Stimulated activated CD8-positive, alpha-beta memory T cell treated with anti-CD3 and anti-CD28 coated beads, Interleukin-2, amount 100 ng/mL, for 1 hour (primary cell): ENCODE measurements around the gene MYO5C.
A peak's percentile ranks its signal among the peaks of the same experiment; 100 is the strongest.
"Not testable (repeated sequence)": the region's sequence is repeated elsewhere in the genome, so short reads cannot be mapped to it uniquely, and the experiment has no call there.

Source experiments
- DNase-seq, 2 donors: peaks; one replicate each; pipeline ENCODE4 v3.0.0-alpha.2; 2020; ENCODE audit warnings: low read depth in 2 of 2

MYO5C gene

DNA sequence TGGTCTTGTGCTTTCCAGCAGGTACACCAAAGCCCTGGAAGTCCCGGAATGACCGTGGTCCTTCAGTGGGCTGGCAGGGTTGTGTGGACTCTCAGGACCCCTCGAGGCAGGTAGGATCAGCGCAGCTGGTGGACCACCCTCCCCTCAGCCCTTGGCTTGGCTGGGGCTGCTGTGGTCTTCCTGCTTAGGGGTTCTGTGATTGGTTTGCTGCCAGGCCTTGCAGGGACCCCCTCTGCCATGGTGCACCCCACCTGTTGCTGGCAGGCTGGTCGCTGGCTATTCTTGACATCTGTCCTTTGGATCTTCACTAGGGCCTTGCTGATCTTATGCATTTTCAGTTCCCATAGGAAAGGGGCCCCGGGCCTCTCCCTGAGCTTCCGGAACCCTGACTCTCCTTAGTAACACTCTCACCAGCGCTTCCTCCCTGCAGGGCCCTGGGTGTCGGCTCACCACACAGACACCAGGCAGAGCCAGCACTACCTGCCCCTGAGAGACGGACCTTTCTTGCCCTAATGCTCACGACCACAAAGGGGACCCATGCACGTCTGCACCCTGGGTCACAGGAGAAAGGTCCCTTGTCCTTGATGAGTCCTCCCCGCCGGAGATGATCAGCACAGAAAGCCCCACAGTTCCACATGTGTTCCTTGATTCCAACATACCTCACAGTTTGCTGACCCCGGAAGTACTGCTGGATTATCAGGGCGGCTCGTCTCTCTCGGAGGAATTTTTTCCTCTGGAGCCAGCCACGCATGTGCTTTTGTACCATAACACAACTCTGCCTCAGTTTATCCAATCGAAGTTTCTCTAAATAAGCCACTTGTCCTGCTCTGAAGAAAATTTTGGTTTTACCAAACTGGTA, 51.7 kb downstream of the MYO5C start:
- DNase-seq, result no peak

DNA sequence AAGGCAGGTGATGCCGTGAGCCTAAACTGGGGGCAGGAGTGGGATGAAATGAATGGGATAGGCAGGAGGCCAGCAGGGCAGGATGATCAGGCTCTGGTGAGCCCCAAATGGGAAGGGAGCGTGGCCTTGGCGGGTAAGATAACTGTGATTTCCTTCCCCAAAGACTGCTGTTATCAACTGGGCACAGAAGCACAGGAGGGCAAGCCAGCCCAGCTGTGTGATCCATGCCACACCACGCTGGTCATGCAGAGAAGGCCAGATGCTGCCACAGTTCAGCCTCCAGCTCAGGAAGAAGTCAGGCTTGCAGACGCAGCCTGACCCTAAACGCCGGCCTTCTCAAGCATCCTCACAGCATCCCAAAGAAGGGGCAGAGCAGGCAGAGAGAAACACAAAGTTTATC, 52.3 kb downstream of the MYO5C start:
- DNase-seq, result no peak

DNA sequence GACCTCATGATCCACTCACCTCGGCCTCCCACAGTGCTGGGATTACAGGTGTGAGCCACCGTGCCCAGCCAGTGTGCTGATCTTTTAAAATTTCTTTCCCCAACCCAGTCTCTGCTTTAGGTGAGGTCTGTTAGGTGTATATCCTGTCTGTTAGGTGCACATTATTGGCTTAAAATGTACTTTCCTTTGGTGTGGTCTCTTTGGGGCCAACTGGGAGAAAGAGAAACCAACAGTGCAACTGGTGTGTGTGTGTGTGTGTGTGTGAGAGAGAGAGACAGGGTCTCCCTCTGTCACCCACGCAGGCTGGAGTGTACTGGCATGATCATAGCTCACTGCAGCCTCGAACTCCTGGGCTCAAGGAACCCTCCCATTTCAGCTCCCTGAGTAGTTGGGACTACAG, 54.1 kb downstream of the MYO5C start:
- DNase-seq, result no peak

DNA sequence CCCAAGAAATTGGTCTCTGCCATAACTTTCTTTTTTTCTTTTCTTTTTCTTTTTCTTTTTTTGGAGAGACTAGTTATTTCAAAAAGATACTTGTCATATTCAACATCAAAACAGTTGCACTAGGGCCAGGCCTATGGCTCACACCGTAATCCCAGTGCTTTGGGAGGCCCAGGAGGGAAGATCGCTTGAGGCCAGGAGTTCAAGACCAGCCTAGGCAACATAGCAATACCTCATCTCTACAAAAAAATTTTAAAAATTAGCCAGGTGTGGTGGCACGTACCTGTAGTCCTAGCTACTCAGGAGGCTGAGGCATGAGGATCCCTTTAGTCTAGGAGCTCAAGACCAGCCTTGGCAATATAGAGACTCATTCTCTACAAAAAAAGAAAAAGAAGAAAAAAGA, 55.4 kb downstream of the MYO5C start:
- no peak for DNase-seq

DNA sequence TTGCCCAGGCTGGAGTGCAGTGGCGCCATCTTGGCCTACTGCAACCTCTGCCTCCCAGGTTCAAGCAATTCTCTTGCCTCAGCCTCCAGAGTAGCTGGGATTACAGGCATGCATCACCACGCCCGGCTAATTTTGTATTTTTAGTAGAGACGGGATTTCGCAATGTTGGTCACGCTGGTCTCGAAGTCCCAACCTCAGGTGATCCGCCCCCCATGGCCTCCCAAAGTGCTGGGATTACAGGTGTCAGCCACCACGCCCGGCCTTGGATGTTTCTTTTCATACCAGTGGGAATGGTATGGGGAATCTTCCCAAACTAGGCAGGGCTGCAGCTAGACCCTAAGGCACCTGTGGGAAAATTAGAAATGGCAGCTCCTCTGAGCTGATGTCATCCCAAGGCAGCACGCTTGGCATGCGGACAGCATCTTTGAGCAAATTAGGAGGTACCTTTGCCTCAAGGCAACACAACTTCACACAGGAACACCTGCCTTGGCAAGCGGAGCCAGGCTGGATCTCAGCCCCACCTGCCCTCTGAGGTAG, 56.5 kb downstream of the MYO5C start:
- DNase-seq, result not testable (repeated sequence)

DNA sequence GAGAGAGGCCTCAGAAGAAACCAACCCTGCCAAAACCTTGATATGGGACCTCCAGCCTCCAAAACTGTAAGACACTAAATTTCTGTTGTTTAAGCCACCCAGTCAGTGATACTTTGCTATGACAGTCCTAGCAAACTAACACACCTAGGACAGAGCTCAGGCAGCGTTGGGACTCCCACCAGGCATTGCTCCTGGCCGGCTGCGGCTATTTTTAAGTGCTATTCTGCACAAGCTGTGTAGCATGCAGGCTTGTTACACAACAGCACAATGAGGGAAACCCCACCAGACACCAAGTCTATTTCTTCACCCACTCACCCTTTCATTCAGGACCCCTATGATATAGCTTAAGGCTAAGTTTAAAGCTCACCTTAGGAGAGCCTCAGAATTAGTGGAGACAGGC, 57.5 kb downstream of the MYO5C start:
- no peak for DNase-seq

DNA sequence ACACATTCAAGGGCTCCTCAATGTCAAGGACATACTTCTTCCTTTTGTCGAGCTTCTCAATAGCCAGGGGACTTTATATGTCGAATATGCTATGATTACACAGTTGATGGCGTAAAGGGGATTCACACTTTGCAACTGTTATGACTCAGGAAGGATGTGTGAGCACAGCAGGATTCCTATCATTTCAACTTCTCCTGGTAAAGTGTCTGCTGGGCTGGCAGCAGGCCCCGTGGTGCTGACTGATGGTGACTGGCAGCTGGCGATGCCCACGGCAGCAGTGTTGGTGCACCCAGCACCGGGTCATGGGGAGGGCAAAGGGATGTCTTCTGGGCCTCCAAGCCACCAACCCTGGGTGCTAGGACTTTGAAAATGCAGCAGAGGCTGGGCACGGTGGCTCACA, 59.6 kb downstream of the MYO5C start:
- DNase-seq, result no peak

GRCh38 chr15:52234596-52235541, 60.7 kb downstream of the MYO5C start:
- DNase-seq, result no peak

GRCh38 chr15:52233405-52233804, 62.2 kb downstream of the MYO5C start:
- no peak for DNase-seq

DNA sequence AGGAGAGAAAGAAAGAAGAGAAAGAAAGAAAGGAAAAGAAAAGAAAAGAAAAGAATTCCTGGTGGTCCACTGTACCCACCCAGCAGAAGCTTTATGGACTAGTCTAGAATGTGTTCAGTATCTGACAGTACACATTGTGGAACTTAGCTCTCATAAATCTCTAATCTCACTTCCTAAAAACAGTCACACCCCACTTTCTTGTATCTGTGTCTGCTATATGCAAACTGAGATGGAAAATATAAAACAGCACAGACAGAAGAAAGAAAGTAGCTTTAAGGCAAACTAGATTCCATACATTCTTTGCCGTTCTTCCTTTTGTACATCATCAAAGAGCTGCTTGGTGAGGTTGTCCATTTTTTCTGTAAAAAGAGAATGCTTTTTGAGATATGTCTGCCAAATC, 63.3 kb downstream of the MYO5C start:
- no peak for DNase-seq

DNA sequence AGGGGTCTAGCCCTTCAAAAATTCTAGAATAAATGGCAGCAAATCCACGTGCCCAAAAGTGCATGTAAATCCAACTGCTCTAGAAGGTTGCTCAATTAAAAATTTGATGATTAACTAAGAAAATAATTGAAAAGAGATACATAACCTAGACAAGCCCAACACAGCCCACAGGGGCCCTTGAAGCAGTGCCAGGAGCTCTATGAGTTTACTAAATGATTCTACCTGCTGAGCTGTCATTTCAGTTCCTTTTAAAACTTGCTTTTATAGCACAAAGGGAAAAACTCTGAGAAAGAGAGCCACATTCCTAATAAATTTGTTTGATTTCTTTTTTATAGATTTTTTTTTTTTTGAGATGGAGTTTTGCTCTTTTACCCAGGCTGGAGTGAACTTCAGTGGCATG, 65.5 kb downstream of the MYO5C start:
- DNase-seq, result no peak

DNA sequence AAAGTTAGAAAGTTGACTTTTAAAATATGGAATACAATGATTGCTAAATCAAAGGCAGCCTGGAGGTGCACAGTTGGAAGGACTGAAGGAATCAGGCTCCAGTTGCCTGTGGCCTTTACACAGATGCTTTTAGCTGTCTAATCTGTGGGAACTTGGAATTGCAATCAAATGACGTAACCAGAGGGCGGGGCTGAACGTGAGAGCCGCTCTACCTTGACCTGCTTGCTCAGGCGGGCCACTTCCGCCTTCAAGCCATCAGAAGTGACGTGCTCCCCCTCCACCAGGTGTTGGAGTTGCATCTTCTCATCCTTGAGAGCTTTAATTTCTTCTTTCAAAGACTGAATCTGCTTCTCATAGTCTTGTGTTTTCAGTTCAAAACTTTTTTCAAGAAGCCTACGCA, 66.7 kb downstream of the MYO5C start:
- no peak for DNase-seq

DNA sequence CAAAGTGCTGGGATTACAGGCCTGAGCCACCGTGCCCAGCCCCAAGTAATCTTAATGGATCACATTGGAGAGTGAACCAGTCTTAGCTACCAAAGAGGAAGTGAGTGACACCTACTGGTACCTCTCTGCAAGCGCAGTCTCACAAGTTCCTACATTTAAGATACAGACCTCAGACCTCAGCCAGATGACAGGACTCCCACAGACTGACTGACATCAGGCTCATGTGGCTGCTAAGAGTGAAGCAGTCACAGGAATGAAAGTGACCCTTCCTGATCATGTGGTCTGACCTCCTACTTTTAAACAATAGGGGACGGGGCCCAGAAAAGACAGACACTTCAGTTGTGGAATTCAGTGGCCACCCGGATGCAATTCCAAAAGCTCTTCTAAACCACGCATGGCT, 68.1 kb downstream of the MYO5C start:
- peak; percentile 31 to 33 for DNase-seq

DNA sequence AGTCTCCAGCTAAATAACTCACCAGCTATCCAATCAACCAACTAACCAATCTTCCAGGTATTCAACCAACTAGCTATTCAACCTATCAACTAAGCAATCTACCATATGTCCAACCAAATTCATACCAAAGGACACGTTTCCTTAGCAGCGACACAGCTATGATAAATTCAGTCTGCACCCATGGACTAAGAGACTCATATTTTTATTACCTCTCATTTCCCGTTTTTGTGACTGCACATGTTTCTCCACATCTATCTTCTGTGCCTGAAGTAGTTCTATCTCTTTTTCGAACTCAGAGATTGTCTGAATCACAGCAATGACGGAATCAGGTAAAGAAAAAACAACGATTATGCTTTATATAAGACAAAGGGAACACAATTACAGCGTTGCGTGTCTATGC, 70.4 kb downstream of the MYO5C start:
- no peak for DNase-seq

- DNase-seq, result no peak
Measured at GRCh38 chr15:52224211-52224610, 71.4 kb downstream of the MYO5C start.

- DNase-seq, result no peak
Measured at GRCh38 chr15:52221730-52222129, 73.9 kb downstream of the MYO5C start.

DNA sequence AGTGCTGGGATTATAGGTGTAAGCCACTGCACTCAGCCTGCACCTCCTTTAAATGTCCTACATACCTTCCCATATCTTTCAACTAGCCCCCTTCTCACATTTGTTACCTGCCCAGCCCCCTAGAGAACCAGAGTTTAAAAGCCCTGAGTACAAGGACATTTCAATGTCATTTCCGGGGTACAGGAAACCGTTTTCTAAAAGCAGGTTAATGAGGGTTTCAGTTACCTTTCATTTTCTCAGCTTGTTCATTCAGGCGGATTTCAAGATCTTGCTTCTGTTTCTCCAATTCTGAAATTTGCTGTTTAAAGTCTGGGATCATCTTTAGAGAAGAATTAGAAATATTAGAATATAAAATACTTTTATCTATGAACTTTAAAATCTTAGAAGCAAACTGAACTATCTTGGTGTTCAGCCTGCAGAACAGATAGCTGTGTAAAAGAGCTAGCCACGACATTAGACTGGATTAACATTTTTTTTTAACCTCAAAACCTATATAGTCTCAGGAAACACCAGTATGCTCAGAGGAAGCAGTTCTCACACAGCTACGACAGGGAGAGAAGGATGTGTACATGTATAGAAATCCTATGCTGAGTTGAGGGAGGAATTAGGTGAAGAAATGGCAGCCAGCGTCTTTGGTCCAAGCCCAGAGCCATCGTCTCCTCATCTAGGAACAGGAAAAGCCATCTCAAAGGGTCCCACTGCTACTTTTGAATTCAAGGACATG, 74.5 kb downstream of the MYO5C start:
- DNase-seq, result no peak

DNA sequence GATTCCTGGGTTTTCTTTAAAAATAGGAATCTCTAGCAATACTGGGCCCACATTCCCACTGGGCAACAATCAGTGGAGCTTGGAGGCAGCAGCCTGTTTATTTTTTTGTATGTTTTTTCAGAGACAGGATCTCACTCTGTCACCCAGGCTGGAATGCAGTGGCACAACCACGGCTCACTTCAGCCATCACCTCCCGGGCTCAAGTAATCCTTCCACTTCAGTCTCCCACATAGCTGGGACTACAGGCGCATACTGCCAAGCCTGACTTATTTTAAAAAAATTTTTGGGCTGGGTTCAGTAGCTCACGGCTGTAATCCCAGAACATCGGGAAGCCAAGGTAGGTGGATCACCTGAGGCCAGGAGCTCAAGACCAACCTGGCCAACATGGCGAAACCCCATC, 75.4 kb downstream of the MYO5C start:
- no peak for DNase-seq

GRCh38 chr15:52218816-52219215, 76.8 kb downstream of the MYO5C start:
- DNase-seq, result no peak

DNA sequence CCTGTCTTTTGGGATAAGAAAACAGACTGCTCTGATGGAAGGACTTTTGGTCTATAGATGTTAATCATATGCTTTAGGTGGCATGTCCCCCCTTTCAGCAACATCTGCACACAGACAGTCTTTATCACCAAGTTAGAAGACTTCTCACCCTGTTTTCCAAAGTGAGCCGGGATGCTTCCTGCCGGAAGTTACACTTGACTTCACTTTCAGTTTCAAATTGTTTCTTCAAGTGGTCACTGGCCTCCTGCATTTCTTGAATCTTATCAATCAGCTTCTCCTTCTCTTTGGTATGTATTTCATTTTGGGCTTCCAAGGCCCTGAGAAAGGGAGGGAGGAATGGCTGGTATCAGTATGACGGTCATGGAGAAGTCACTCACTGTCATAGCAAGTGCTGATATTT, 77.2 kb downstream of the MYO5C start:
- no peak for DNase-seq

DNA sequence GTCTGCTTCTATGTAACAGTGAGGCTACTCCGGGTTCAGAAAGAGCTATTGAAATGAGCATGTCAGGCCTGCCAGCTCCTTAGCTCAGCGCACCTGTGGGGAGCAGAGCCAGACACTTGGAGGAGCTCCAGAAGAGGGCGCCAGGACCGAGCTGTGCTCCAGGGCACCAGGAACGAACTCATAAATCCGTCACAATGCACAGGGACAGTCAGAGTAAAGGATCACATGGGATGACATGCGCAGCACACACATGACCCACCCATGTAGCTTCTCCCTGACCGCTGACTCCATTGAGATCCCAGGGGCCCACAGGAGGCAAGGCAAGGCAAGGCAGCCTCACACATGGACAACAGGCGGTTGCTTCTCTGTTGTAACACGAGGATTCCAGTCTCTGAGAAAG, 78.4 kb downstream of the MYO5C start:
- DNase-seq, result no peak

GRCh38 chr15:52214553-52214952, 81.1 kb downstream of the MYO5C start:
- DNase-seq, result no peak
